Measurements from ENCODE around the gene LRRC75A.

Gene LRRC75A

DNA sequence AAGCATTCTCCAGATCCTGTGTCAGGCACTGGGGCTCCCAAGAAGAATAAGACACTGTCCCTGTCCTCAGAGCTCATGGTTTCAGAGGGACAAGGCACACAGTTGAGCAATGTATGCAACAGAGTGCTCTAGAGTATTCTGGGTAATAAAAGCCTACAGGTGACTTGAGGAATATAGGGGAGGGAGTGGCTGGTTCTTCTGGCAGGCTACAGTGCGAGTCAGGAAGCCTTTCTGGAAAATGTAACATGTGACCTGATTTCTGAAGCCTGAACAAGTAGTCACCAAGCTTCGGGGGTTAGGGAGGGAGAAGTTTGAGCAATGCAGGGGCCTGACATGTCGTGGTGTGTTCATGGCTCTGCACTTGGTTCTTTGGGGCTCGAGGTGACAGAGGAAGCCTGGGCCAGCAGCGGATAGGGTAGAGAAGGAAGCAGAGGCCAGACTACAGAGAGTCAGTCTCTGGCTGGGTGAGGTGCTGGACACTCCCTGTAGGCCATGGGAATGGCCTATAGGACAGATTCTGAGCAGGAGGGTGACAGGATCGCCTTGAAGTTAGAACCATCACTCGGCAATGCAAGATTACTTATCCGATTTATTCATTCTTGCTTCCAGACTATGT, 16.0 kb upstream of the LRRC75A start:
- H3K27me3 ChIP-seq (ENCODE audit: insufficient read depth, poor library complexity, severe bottlenecking): no peaks in the 10 kb centered on the region
- DNase-seq (ENCODE audit: low read depth in 1 of 2, low spot score in 1 of 2): no peak
- H3K27ac ChIP-seq (replicated peaks): no peak overlapping the region
- no peak for TF ChIP-seq GABPA (IDR thresholded peaks at IDR 0.05; ENCODE audit: low read depth)
- TF ChIP-seq, protein P1, sequence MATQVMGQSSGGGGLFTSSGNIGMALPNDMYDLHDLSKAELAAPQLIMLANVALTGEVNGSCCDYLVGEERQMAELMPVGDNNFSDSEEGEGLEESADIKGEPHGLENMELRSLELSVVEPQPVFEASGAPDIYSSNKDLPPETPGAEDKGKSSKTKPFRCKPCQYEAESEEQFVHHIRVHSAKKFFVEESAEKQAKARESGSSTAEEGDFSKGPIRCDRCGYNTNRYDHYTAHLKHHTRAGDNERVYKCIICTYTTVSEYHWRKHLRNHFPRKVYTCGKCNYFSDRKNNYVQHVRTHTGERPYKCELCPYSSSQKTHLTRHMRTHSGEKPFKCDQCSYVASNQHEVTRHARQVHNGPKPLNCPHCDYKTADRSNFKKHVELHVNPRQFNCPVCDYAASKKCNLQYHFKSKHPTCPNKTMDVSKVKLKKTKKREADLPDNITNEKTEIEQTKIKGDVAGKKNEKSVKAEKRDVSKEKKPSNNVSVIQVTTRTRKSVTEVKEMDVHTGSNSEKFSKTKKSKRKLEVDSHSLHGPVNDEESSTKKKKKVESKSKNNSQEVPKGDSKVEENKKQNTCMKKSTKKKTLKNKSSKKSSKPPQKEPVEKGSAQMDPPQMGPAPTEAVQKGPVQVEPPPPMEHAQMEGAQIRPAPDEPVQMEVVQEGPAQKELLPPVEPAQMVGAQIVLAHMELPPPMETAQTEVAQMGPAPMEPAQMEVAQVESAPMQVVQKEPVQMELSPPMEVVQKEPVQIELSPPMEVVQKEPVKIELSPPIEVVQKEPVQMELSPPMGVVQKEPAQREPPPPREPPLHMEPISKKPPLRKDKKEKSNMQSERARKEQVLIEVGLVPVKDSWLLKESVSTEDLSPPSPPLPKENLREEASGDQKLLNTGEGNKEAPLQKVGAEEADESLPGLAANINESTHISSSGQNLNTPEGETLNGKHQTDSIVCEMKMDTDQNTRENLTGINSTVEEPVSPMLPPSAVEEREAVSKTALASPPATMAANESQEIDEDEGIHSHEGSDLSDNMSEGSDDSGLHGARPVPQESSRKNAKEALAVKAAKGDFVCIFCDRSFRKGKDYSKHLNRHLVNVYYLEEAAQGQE (IDR thresholded peaks at IDR 0.05; ENCODE audit: insufficient replicate concordance, low read depth): no peak
- no peak for TF ChIP-seq POLR2AphosphoS5 (IDR thresholded peaks at IDR 0.05; ENCODE audit: low read depth)
- TF ChIP-seq SPI1 (IDR thresholded peaks at IDR 0.05; ENCODE audit: borderline replicate concordance, low read depth): no peak
- TF ChIP-seq, protein P2, sequence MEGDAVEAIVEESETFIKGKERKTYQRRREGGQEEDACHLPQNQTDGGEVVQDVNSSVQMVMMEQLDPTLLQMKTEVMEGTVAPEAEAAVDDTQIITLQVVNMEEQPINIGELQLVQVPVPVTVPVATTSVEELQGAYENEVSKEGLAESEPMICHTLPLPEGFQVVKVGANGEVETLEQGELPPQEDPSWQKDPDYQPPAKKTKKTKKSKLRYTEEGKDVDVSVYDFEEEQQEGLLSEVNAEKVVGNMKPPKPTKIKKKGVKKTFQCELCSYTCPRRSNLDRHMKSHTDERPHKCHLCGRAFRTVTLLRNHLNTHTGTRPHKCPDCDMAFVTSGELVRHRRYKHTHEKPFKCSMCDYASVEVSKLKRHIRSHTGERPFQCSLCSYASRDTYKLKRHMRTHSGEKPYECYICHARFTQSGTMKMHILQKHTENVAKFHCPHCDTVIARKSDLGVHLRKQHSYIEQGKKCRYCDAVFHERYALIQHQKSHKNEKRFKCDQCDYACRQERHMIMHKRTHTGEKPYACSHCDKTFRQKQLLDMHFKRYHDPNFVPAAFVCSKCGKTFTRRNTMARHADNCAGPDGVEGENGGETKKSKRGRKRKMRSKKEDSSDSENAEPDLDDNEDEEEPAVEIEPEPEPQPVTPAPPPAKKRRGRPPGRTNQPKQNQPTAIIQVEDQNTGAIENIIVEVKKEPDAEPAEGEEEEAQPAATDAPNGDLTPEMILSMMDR (IDR thresholded peaks at IDR 0.05; ENCODE audit: insufficient read depth, low read length): no peak
- H3K4me3 ChIP-seq (replicated peaks; ENCODE audit: insufficient read depth, low read length): no peak overlapping the region

DNA sequence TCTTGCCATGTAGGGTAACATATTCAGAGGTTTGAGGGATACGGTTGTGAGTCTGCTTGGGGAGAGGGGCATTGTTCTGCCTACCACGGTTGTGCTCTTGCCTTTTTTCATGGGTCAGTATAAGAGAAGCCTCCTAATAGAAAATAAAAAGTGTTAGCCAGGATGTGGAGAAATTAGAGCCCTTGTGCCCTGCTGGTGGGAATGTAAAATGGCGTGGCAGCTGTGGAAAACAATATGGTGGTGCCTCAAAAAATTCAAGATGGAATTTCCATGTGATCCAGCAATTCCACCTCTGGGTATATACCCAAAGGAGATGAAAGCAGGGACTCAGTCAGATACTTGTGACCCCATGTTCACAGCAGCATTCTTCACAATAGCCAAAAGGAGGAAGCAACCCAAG, 14.2 kb upstream of the LRRC75A start:
- no peak for TF ChIP-seq POLR2AphosphoS5 (IDR thresholded peaks at IDR 0.05; ENCODE audit: low read depth)
- TF ChIP-seq, protein P2 (IDR thresholded peaks at IDR 0.05; ENCODE audit: insufficient read depth, low read length): no peak
- TF ChIP-seq, protein P1 (IDR thresholded peaks at IDR 0.05; ENCODE audit: insufficient replicate concordance, low read depth): no peak
- no peak for TF ChIP-seq SPI1 (IDR thresholded peaks at IDR 0.05; ENCODE audit: borderline replicate concordance, low read depth)
- no peak for TF ChIP-seq GABPA (IDR thresholded peaks at IDR 0.05; ENCODE audit: low read depth)
- Histone ChIP-seq H3K27ac (replicated peaks) (no peak overlapping the region), H3K27me3 (ENCODE audit: insufficient read depth, poor library complexity, severe bottlenecking) (no peaks in the 10 kb centered on the region), H3K4me3 (replicated peaks; ENCODE audit: insufficient read depth, low read length) (no peak overlapping the region)
- no peak for DNase-seq (ENCODE audit: low read depth in 1 of 2, low spot score in 1 of 2)

DNA sequence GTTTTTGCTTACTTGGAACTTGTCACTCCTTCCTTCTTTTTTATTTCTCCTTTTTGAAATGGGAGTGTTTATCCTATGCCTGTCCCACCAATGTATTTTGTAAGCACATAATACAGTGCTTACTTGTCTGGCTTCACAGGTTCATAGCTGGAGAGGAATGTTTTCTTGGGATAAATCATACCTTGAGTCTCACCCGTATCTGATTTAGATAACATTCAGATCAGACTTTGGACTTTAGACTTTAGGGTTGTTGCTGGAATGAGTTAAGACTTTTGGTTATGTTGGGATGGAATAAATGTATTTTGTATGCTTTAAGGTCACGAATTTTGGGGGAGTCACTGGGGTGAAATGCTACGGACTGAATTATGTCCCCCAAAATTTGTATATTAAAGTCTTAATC, 13.0 kb upstream of the LRRC75A start:
- no peak for TF ChIP-seq GABPA (IDR thresholded peaks at IDR 0.05; ENCODE audit: low read depth)
- TF ChIP-seq, protein P1 (IDR thresholded peaks at IDR 0.05; ENCODE audit: insufficient replicate concordance, low read depth): no peak
- TF ChIP-seq, protein P2 (IDR thresholded peaks at IDR 0.05; ENCODE audit: insufficient read depth, low read length): no peak
- TF ChIP-seq POLR2AphosphoS5 (IDR thresholded peaks at IDR 0.05; ENCODE audit: low read depth): no peak
- no peak for TF ChIP-seq SPI1 (IDR thresholded peaks at IDR 0.05; ENCODE audit: borderline replicate concordance, low read depth)
- Histone ChIP-seq H3K4me3 (replicated peaks; ENCODE audit: insufficient read depth, low read length) (no peak overlapping the region), H3K27ac (replicated peaks) (no peak overlapping the region), H3K27me3 (ENCODE audit: insufficient read depth, poor library complexity, severe bottlenecking) (no peaks in the 10 kb centered on the region)
- no peak for DNase-seq (ENCODE audit: low read depth in 1 of 2, low spot score in 1 of 2)
